HEK293 (cell line): ENCODE results near the gene ZNF239.

Source experiments
- CTCF ChIA-PET: fragments of 350-600 bp; formaldehyde crosslinking; extraction: SDS; loops from one replicate; lab custom pipeline; 2021; ENCODE audit warnings: antibody characterized with exemption; lab: Yijun Ruan, JAX
- POLR2A ChIA-PET: fragments of 300-600 bp; formaldehyde crosslinking; extraction: SDS; loops from one replicate; lab custom pipeline; 2020; ENCODE audit warnings: antibody characterized with exemption, inconsistent platforms; lab: Yijun Ruan, JAX
- H3K27ac ChIP-seq: fragments of 200-500 bp; sonication (Bioruptor generic); 2 replicates; pipeline ENCODE4 v1.5.1; 2014; ENCODE audit warnings: low read depth, low read length, control low read depth, inconsistent platforms; ENCODE audit errors: extremely low read depth
- H3K36me3 ChIP-seq, 2 experiments: fragments of 200-500 bp in 1 of 2; sonication (Bioruptor generic) in 1 of 2; 1 replicate in 1 of 2; 2 replicates in 1 of 2; pipeline ENCODE4 v1.5.1; 2014 to 2017; ENCODE audit warnings: inconsistent platforms in 2 of 2, low read length in 2 of 2; ENCODE audit not compliant: control insufficient read depth in 2 of 2, insufficient read depth in 1 of 2
- H3K4me1 ChIP-seq: fragments of 200-500 bp; sonication (Bioruptor generic); 2 replicates; pipeline ENCODE4 v1.5.1; 2014; ENCODE audit warnings: mild to moderate bottlenecking, low read length, inconsistent platforms; ENCODE audit not compliant: control insufficient read depth, insufficient read depth
- H3K4me3 ChIP-seq: 2 replicates; pipeline ENCODE4 v1.5.1; 2011; ENCODE audit warnings: low read depth, mild to moderate bottlenecking, control low read depth, low read length, moderate library complexity
- H3K9me3 ChIP-seq: fragments of 200-500 bp; sonication (Bioruptor generic); 2 replicates; pipeline ENCODE4 v1.5.1; 2014; ENCODE audit warnings: low read depth, low read length, inconsistent platforms; ENCODE audit not compliant: control insufficient read depth, insufficient read depth
- GLIS2 ChIP-seq: fragments of 450-650 bp; formaldehyde crosslinking; IDR thresholded peaks from 2 replicates; pipeline ENCODE4 v1.5.1; 2016; ENCODE audit warnings: missing biosample characterization, missing genetic modification characterization
- KLF10 ChIP-seq: fragments of 450-650 bp; IDR thresholded peaks from 2 replicates; pipeline ENCODE4 v1.5.1; 2018; ENCODE audit warnings: missing biosample characterization, mild to moderate bottlenecking, missing genetic modification characterization
- KLF9 ChIP-seq: fragments of 450-650 bp; formaldehyde crosslinking; IDR thresholded peaks from 2 replicates; pipeline ENCODE4 v1.5.1; 2016; ENCODE audit warnings: missing biosample characterization, missing genetic modification characterization, low read depth
- PRDM1 ChIP-seq: fragments of 450-650 bp; formaldehyde crosslinking; IDR thresholded peaks from 2 replicates; pipeline ENCODE4; 2016; ENCODE audit warnings: missing biosample characterization, missing genetic modification characterization
- SALL2 ChIP-seq: fragments of 450-650 bp; formaldehyde crosslinking; IDR thresholded peaks from 2 replicates; pipeline ENCODE4 v1.5.0; 2017; ENCODE audit warnings: missing biosample characterization, mild to moderate bottlenecking, missing genetic modification characterization, borderline replicate concordance
- SCRT2 ChIP-seq: fragments of 450-650 bp; formaldehyde crosslinking; IDR thresholded peaks from 2 replicates; pipeline ENCODE4 v1.5.1; 2016; ENCODE audit warnings: missing biosample characterization, missing genetic modification characterization
- SP3 ChIP-seq: fragments of 450-650 bp; formaldehyde crosslinking; IDR thresholded peaks from 2 replicates; pipeline ENCODE4 v1.5.1; 2016; ENCODE audit warnings: missing biosample characterization, missing genetic modification characterization
- ZBTB1 ChIP-seq: fragments of 450-650 bp; formaldehyde crosslinking; IDR thresholded peaks from 2 replicates; pipeline ENCODE4 v1.5.1; 2016; ENCODE audit warnings: missing biosample characterization, missing genetic modification characterization
- ZBTB20 ChIP-seq: fragments of 450-650 bp; formaldehyde crosslinking; IDR thresholded peaks from 2 replicates; pipeline ENCODE4 v1.5.1; 2016; ENCODE audit warnings: missing biosample characterization, missing genetic modification characterization
- ZIC2 ChIP-seq: fragments of 450-650 bp; formaldehyde crosslinking; IDR thresholded peaks from 2 replicates; pipeline ENCODE4 v1.5.1; 2016; ENCODE audit warnings: missing biosample characterization, missing genetic modification characterization
- ZNF239 ChIP-seq: fragments of 450-650 bp; formaldehyde crosslinking; IDR thresholded peaks from 2 replicates; pipeline ENCODE4 v1.5.1; 2016; ENCODE audit warnings: missing biosample characterization, missing genetic modification characterization
- ZNF341 ChIP-seq: fragments of 450-650 bp; formaldehyde crosslinking; IDR thresholded peaks from 2 replicates; pipeline ENCODE4; 2016; ENCODE audit warnings: low read depth, missing biosample characterization, missing genetic modification characterization
- ZNF624 ChIP-seq: fragments of 450-650 bp; formaldehyde crosslinking; IDR thresholded peaks from 2 replicates; pipeline ENCODE4 v1.5.1; 2017; ENCODE audit warnings: missing biosample characterization, missing genetic modification characterization
- ZNF654 ChIP-seq: fragments of 450-650 bp; formaldehyde crosslinking; IDR thresholded peaks from 2 replicates; pipeline ENCODE4 v1.5.1; 2016; ENCODE audit warnings: low read depth, missing biosample characterization, missing genetic modification characterization
- ZNF768 ChIP-seq: fragments of 450-650 bp; formaldehyde crosslinking; IDR thresholded peaks from 2 replicates; pipeline ENCODE4 v1.5.1; 2018; ENCODE audit warnings: missing biosample characterization, mild to moderate bottlenecking, missing genetic modification characterization
- ZSCAN30 ChIP-seq: fragments of 450-650 bp; IDR thresholded peaks from 2 replicates; pipeline ENCODE4 v1.5.1; 2018; ENCODE audit warnings: missing biosample characterization, mild to moderate bottlenecking, missing genetic modification characterization, moderate library complexity
- ZXDB ChIP-seq: fragments of 450-650 bp; formaldehyde crosslinking; IDR thresholded peaks from 2 replicates; pipeline ENCODE4 v1.5.1; 2016; ENCODE audit warnings: missing biosample characterization, missing genetic modification characterization
- TF ChIP-seq, protein P1 (sequence below): fragments of 450-650 bp; formaldehyde crosslinking; optimal IDR thresholded peaks from 2 replicates; pipeline ENCODE3; 2016; ENCODE audit warnings: missing biosample characterization, mild to moderate bottlenecking, missing genetic modification characterization
- TF ChIP-seq, protein P2 (sequence below): fragments of 450-650 bp; formaldehyde crosslinking; IDR thresholded peaks from 2 replicates; pipeline ENCODE4 v1.5.1; 2016; ENCODE audit warnings: missing biosample characterization, missing genetic modification characterization
- TF ChIP-seq, protein P3 (sequence below): fragments of 450-650 bp; formaldehyde crosslinking; IDR thresholded peaks from 2 replicates; pipeline ENCODE4 v1.5.1; 2016; ENCODE audit warnings: missing biosample characterization, missing genetic modification characterization
- TF ChIP-seq, protein P4 (sequence below): fragments of 450-650 bp; formaldehyde crosslinking; IDR thresholded peaks from 2 replicates; pipeline ENCODE4 v1.5.1; 2016; ENCODE audit warnings: missing biosample characterization, missing genetic modification characterization
- TF ChIP-seq, protein P5 (sequence below): fragments of 450-650 bp; formaldehyde crosslinking; IDR thresholded peaks from 2 replicates; pipeline ENCODE4 v1.5.1; 2016; ENCODE audit warnings: missing biosample characterization, missing genetic modification characterization
- TF ChIP-seq, protein P6 (sequence below): fragments of 450-650 bp; formaldehyde crosslinking; IDR thresholded peaks from 2 replicates; pipeline ENCODE4 v1.5.1; 2016; ENCODE audit warnings: missing biosample characterization, missing genetic modification characterization

Gene ZNF239

DNA sequence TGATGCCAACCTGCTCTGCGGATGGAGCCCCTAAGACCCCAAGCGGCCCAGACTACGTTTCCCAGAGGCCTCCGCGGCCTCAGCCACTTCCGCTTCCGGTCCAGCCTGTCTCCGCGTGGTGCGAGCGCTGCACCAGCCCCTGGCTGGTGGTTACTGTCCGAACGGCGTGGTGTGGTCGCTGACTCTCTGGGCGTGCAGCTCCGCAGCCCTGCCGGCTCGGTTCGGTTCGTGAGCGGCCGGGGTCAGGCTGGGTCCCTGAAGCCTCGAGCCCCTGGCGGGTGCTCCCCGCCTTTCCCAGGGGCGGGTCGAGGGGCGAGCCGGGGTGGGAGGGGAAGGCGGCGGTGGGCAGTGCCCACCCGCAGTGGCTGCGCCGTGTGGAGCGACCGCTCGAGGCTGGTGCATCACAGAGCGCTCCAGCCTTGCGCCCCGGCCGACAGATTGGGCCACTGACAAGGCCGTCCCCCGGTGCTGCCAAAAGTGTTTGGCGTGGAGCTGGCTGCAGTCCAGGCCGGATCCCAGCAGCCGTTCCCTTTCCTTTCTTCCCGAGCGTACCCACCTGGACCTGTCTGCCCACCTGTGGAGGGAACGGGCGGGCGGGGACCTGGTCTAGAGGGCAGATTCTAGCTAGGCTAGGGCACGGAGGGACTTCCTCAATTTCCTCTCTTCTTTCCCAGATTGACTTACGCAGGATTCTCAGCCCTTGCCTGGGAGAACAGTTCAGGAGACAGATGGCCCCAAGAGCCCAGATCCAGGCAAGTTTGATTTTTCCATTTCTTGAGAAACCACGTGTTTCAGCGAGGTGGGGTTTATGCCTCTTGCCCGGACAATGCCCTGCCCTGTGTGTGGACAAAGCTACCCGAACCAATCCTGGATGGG lies 32.1 kb upstream of the ZNF239 start, which contains the start of gene ZNF485:
Gene ZNF485 (plus strand): TSS at position 116 of the 876 bp plus-strand sequence. CDS start 613 bp downstream, at position 729.
- Histone ChIP-seq H3K27ac (no peak within 1 kb of the TSS; the same call in 1 of the 2 replicates), H3K36me3 (peaks cover 8 to 32% of the 10 kb centered on the region in 2 experiments; a peak in 2 of 3 replicates), H3K9me3 (no peaks in the 10 kb centered on the region), H3K4me3 (peak within 1 kb of the TSS; percentile 66), H3K4me1 (no peaks in the 10 kb centered on the region)
- CTCF ChIA-PET: interaction anchor here (0.9 kb wide), 1 partner anchor 44 kb away, joined by 3 read pairs; no protein-coding TSS in a partner anchor
- POLR2A ChIA-PET: no interaction called here
- TF ChIP-seq ZBTB1 (tag by site-specific recombination) (no peak), ZXDB (tag by site-specific recombination) (peak; percentile 94), ZSCAN30 (tag by site-specific recombination) (0 out of 2 replicates have a peak, but pooled peaks have one; percentile 7), SP3 (peak; percentile 98), ZNF654 (tag by site-specific recombination) (no peak), ZNF768 (tag by site-specific recombination) (no peak), ZBTB20 (tag by site-specific recombination) (peak; percentile 36; the same call in 1 of the 2 replicates), ZNF341 (tag by site-specific recombination) (0 out of 2 replicates have a peak, but pooled peaks have one; percentile 8), ZIC2 (peak; percentile 62), SALL2 (tag by site-specific recombination) (no peak), GLIS2 (peak; percentile 79), ZNF624 (no peak), ZNF239 (no peak), PRDM1 (tag by site-specific recombination) (no peak), KLF10 (peak; percentile 20; the same call in 1 of the 2 replicates), KLF9 (tag by site-specific recombination) (peak; percentile 73), SCRT2 (peak; percentile 93)
- TF ChIP-seq, protein P1, sequence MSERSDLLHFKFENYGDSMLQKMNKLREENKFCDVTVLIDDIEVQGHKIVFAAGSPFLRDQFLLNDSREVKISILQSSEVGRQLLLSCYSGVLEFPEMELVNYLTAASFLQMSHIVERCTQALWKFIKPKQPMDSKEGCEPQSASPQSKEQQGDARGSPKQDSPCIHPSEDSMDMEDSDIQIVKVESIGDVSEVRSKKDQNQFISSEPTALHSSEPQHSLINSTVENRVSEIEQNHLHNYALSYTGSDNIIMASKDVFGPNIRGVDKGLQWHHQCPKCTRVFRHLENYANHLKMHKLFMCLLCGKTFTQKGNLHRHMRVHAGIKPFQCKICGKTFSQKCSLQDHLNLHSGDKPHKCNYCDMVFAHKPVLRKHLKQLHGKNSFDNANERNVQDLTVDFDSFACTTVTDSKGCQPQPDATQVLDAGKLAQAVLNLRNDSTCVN (tag by site-specific recombination): peak; percentile 60
- TF ChIP-seq, protein P2, sequence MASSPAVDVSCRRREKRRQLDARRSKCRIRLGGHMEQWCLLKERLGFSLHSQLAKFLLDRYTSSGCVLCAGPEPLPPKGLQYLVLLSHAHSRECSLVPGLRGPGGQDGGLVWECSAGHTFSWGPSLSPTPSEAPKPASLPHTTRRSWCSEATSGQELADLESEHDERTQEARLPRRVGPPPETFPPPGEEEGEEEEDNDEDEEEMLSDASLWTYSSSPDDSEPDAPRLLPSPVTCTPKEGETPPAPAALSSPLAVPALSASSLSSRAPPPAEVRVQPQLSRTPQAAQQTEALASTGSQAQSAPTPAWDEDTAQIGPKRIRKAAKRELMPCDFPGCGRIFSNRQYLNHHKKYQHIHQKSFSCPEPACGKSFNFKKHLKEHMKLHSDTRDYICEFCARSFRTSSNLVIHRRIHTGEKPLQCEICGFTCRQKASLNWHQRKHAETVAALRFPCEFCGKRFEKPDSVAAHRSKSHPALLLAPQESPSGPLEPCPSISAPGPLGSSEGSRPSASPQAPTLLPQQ (tag by site-specific recombination): 0 out of 2 replicates have a peak, but pooled peaks have one; percentile 51
- TF ChIP-seq, protein P3, sequence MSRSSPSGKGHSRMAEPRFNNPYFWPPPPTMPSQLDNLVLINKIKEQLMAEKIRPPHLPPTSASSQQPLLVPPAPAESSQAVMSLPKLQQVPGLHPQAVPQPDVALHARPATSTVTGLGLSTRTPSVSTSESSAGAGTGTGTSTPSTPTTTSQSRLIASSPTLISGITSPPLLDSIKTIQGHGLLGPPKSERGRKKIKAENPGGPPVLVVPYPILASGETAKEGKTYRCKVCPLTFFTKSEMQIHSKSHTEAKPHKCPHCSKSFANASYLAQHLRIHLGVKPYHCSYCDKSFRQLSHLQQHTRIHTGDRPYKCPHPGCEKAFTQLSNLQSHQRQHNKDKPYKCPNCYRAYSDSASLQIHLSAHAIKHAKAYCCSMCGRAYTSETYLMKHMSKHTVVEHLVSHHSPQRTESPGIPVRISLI (tag by site-specific recombination): no peak
- TF ChIP-seq, protein P4, sequence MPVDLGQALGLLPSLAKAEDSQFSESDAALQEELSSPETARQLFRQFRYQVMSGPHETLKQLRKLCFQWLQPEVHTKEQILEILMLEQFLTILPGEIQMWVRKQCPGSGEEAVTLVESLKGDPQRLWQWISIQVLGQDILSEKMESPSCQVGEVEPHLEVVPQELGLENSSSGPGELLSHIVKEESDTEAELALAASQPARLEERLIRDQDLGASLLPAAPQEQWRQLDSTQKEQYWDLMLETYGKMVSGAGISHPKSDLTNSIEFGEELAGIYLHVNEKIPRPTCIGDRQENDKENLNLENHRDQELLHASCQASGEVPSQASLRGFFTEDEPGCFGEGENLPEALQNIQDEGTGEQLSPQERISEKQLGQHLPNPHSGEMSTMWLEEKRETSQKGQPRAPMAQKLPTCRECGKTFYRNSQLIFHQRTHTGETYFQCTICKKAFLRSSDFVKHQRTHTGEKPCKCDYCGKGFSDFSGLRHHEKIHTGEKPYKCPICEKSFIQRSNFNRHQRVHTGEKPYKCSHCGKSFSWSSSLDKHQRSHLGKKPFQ (tag by site-specific recombination): 0 out of 2 replicates have a peak, but pooled peaks have one; percentile 36
- TF ChIP-seq, protein P5, sequence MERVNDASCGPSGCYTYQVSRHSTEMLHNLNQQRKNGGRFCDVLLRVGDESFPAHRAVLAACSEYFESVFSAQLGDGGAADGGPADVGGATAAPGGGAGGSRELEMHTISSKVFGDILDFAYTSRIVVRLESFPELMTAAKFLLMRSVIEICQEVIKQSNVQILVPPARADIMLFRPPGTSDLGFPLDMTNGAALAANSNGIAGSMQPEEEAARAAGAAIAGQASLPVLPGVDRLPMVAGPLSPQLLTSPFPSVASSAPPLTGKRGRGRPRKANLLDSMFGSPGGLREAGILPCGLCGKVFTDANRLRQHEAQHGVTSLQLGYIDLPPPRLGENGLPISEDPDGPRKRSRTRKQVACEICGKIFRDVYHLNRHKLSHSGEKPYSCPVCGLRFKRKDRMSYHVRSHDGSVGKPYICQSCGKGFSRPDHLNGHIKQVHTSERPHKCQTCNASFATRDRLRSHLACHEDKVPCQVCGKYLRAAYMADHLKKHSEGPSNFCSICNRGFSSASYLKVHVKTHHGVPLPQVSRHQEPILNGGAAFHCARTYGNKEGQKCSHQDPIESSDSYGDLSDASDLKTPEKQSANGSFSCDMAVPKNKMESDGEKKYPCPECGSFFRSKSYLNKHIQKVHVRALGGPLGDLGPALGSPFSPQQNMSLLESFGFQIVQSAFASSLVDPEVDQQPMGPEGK (tag by site-specific recombination): peak; percentile 62
- TF ChIP-seq, protein P6, sequence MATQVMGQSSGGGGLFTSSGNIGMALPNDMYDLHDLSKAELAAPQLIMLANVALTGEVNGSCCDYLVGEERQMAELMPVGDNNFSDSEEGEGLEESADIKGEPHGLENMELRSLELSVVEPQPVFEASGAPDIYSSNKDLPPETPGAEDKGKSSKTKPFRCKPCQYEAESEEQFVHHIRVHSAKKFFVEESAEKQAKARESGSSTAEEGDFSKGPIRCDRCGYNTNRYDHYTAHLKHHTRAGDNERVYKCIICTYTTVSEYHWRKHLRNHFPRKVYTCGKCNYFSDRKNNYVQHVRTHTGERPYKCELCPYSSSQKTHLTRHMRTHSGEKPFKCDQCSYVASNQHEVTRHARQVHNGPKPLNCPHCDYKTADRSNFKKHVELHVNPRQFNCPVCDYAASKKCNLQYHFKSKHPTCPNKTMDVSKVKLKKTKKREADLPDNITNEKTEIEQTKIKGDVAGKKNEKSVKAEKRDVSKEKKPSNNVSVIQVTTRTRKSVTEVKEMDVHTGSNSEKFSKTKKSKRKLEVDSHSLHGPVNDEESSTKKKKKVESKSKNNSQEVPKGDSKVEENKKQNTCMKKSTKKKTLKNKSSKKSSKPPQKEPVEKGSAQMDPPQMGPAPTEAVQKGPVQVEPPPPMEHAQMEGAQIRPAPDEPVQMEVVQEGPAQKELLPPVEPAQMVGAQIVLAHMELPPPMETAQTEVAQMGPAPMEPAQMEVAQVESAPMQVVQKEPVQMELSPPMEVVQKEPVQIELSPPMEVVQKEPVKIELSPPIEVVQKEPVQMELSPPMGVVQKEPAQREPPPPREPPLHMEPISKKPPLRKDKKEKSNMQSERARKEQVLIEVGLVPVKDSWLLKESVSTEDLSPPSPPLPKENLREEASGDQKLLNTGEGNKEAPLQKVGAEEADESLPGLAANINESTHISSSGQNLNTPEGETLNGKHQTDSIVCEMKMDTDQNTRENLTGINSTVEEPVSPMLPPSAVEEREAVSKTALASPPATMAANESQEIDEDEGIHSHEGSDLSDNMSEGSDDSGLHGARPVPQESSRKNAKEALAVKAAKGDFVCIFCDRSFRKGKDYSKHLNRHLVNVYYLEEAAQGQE (tag by site-specific recombination): peak; percentile 56
